HFFc6 (cell line): ENCODE data around the gene AURKB. TPM values are rescaled to one million over a fixed set of nuclear protein-coding genes. Genes with fewer than 3 reads are reported as not detected.
"Not testable (repeated sequence)": the region's sequence is repeated elsewhere in the genome, so short reads cannot be mapped to it uniquely, and the experiment has no call there.

Experiments
- DNase-seq: peaks from one replicate; pipeline ENCODE4 v3.0.0-alpha.2; 2018
- H3K27ac Mint-ChIP-seq: 2 replicates; pipeline ENCODE4 v1.8.0; 2020; ENCODE audit warnings: mild to moderate bottlenecking, mixed read lengths
- H3K27me3 Mint-ChIP-seq: 2 replicates; pipeline ENCODE4 v1.8.0; 2021; ENCODE audit warnings: mild to moderate bottlenecking, moderate library complexity, mixed read lengths; ENCODE audit not compliant: insufficient read depth
- H3K36me3 Mint-ChIP-seq: 2 replicates; pipeline ENCODE4 v1.8.0; 2021; ENCODE audit warnings: low read depth, mixed read lengths
- H3K4me1 Mint-ChIP-seq: 2 replicates; pipeline ENCODE4 v1.8.0; 2020; ENCODE audit warnings: low read depth, mixed read lengths
- H3K4me3 Mint-ChIP-seq: 2 replicates; pipeline ENCODE4 v1.8.0; 2020; ENCODE audit warnings: mild to moderate bottlenecking, moderate library complexity, mixed read lengths
- H3K9me3 Mint-ChIP-seq: 2 replicates; pipeline ENCODE4 v1.8.0; 2020; ENCODE audit warnings: mild to moderate bottlenecking, mixed read lengths
- total RNA-seq, 6 experiments: library from RNA; stranded (reverse); fragmentation: NEBNext Ultra II Directional; extraction: Animal tissue kit (Norgen Biotek cat#: 25700); gene quantifications; 2 replicates in 1 of 6; 3 replicates in 5 of 6; pipeline ENCODE4 v1.2.3, GENCODE V29; 2021
- TF ChIP-seq, protein P1 (sequence below): fragments of 200-600 bp; sonication (generic); IDR thresholded peaks from 2 replicates; pipeline ENCODE4 v1.5.0; 2021; ENCODE audit warnings: antibody characterized with exemption, mild to moderate bottlenecking

Gene AURKB
- total RNA-seq, 6 experiments from 2014 or later = 24.5 to 43.4 (median 39.5) TPM

GRCh38 chr17:8220783-8221662 is 10.6 kb upstream of the AURKB start:
- Mint-ChIP-seq H3K27ac (peak overlapping the region; percentile 99), H3K4me3 (peak overlapping the region; percentile 98), H3K9me3 (peaks cover 8% of the 10 kb centered on the region), H3K27me3 (peaks cover 26% of the 10 kb centered on the region), H3K4me1 (peaks cover 46% of the 10 kb centered on the region), H3K36me3 (no peaks in the 10 kb centered on the region)
- TF ChIP-seq, protein P1, sequence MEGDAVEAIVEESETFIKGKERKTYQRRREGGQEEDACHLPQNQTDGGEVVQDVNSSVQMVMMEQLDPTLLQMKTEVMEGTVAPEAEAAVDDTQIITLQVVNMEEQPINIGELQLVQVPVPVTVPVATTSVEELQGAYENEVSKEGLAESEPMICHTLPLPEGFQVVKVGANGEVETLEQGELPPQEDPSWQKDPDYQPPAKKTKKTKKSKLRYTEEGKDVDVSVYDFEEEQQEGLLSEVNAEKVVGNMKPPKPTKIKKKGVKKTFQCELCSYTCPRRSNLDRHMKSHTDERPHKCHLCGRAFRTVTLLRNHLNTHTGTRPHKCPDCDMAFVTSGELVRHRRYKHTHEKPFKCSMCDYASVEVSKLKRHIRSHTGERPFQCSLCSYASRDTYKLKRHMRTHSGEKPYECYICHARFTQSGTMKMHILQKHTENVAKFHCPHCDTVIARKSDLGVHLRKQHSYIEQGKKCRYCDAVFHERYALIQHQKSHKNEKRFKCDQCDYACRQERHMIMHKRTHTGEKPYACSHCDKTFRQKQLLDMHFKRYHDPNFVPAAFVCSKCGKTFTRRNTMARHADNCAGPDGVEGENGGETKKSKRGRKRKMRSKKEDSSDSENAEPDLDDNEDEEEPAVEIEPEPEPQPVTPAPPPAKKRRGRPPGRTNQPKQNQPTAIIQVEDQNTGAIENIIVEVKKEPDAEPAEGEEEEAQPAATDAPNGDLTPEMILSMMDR = no peak; the same call in 1 of the 2 replicates
- DNase-seq = peak; percentile 93

GRCh38 chr17:8214000-8214399 is 3.6 kb upstream of the AURKB start:
- H3K27ac Mint-ChIP-seq, H3K36me3 Mint-ChIP-seq, H3K9me3 Mint-ChIP-seq, H3K27me3 Mint-ChIP-seq, DNase-seq, H3K4me3 Mint-ChIP-seq: not testable (repeated sequence)
- peaks cover 23% of the 10 kb centered on the region for H3K4me1 Mint-ChIP-seq

DNA sequence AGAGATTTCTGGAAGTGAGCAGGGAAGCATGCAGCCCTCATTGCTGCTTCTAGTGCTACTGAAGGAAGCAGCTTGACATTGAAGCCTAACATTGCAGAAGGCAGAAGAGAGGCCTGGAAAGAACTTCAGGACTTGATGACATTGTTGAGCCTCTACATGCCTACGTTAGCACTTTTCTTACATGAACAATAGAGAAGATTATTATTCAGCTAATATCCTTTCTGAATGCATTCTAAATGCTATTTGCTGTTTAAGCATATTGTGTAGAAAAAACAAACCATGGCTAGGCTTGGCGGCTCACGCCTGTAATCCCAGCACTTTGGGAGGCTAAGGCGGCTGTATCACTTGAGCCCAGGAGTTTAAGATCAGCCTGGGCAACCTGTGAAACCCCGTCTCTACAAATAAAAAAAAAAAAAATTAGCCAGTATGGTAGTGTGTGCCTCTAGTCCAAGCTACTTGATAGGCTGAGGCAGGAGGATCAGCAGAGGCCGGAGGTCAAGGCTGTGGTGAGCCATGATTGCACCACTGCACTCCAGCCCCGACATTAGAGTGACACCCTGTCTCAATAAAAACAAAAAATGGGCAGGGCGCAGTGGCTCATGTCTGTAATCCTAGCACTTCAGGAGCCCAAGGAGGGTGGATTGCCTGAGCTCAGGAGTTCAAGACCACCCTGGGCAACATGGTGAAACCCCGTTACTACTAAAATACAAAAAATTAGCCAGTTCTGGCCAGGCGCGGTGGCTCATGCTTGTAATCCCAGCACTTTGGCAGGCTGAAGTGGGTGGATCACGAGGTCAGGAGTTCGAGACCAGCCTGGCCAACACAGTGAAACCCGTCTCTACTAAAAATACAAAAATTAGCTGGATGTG is 2.2 kb upstream of the AURKB start:
- TF ChIP-seq, protein P1 = no peak
- Mint-ChIP-seq H3K9me3 (no peaks in the 10 kb centered on the region), H3K4me3 (no peak overlapping the region), H3K27ac (no peak overlapping the region), H3K27me3 (peaks cover 6% of the 10 kb centered on the region), H3K36me3 (no peaks in the 10 kb centered on the region), H3K4me1 (peaks cover 25% of the 10 kb centered on the region)
- peak; percentile 27 for DNase-seq

GRCh38 chr17:8210761-8211458 is 535 bp upstream of the AURKB start:
- H3K9me3 Mint-ChIP-seq = no peaks in the 10 kb centered on the region
- peak overlapping the region; percentile 98 for H3K4me3 Mint-ChIP-seq
- H3K27me3 Mint-ChIP-seq = peaks cover 6% of the 10 kb centered on the region
- peaks cover 8% of the 10 kb centered on the region; the same call in 1 of the 2 replicates for H3K36me3 Mint-ChIP-seq
- H3K4me1 Mint-ChIP-seq = peaks cover 25% of the 10 kb centered on the region
- H3K27ac Mint-ChIP-seq = peak overlapping the region; percentile 98
- DNase-seq = no peak
- TF ChIP-seq, protein P1 = no peak

DNA sequence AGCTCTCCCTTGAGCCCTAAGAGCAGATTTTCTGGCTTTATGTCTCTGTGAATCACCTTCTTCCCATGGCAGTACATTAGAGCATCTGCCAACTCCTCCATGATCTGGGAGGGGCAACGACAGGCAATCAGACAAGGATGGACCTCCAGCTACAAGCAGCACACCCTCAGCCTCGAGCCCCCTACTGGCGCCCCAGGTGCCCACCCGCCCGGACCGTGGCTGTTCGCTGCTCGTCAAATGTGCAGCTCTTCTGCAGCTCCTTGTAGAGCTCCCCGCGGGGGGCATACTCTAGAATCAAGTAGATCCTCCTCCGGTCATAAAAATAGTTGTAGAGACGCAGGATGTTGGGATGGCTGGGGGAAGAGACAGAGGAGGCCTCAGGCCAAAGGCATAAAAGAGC is 3.8 kb downstream of the AURKB start:
- Mint-ChIP-seq H3K4me1 (peaks cover 29% of the 10 kb centered on the region), H3K27me3 (peaks cover 6% of the 10 kb centered on the region), H3K36me3 (peaks cover 29% of the 10 kb centered on the region; the same call in 1 of the 2 replicates), H3K9me3 (no peaks in the 10 kb centered on the region), H3K4me3 (no peak overlapping the region), H3K27ac (peak overlapping the region; percentile 55)
- TF ChIP-seq, protein P1 = no peak; the same call in 1 of the 2 replicates
- DNase-seq = no peak
